ENCODE results near the gene WT1.

The WT1 gene

GRCh38 chr11:32426192-32426591 is 9.1 kb downstream of the WT1 start:
- no peak for TF ChIP-seq CTCF (IDR thresholded peaks at IDR 0.05; ENCODE audit: low read depth, low read length, missing control alignments)
- no peak overlapping the region for H3K4me3 ChIP-seq (replicated peaks; ENCODE audit: low read depth, low read length)
- no peak for DNase-seq (ENCODE audit: extremely low read depth, low read depth)

GRCh38 chr11:32425761-32426160 is 9.6 kb downstream of the WT1 start:
- no peak for TF ChIP-seq CTCF (IDR thresholded peaks at IDR 0.05; ENCODE audit: low read depth, low read length, missing control alignments)
- no peak overlapping the region for H3K4me3 ChIP-seq (replicated peaks; ENCODE audit: low read depth, low read length)
- DNase-seq (ENCODE audit: extremely low read depth, low read depth): no peak

GRCh38 chr11:32422545-32422944 is 12.8 kb downstream of the WT1 start:
- H3K4me3 ChIP-seq (replicated peaks; ENCODE audit: low read depth, low read length): no peak overlapping the region
- DNase-seq (ENCODE audit: extremely low read depth, low read depth): no peak
- no peak for TF ChIP-seq CTCF (IDR thresholded peaks at IDR 0.05; ENCODE audit: low read depth, low read length, missing control alignments)

- no peak for DNase-seq (ENCODE audit: extremely low read depth, low read depth)
- no peak overlapping the region for H3K4me3 ChIP-seq (replicated peaks; ENCODE audit: low read depth, low read length)
- no peak for TF ChIP-seq CTCF (IDR thresholded peaks at IDR 0.05; ENCODE audit: low read depth, low read length, missing control alignments)
Observed at GRCh38 chr11:32421992-32422391, 13.3 kb downstream of the WT1 start.

GRCh38 chr11:32420937-32421901 is 14.1 kb downstream of the WT1 start:
- no peak for DNase-seq (ENCODE audit: extremely low read depth, low read depth)
- no peak overlapping the region for H3K4me3 ChIP-seq (replicated peaks; ENCODE audit: low read depth, low read length)
- no peak for TF ChIP-seq CTCF (IDR thresholded peaks at IDR 0.05; ENCODE audit: low read depth, low read length, missing control alignments)

GRCh38 chr11:32420139-32420538 is 15.2 kb downstream of the WT1 start:
- no peak for TF ChIP-seq CTCF (IDR thresholded peaks at IDR 0.05; ENCODE audit: low read depth, low read length, missing control alignments)
- no peak overlapping the region for H3K4me3 ChIP-seq (replicated peaks; ENCODE audit: low read depth, low read length)

More at GRCh38 chr11:32420139-32420538, 15.2 kb downstream of the WT1 start:
- DNase-seq (ENCODE audit: extremely low read depth, low read depth): no peak
